Measurements from ENCODE around the gene RBM8A.

The RBM8A gene

DNA sequence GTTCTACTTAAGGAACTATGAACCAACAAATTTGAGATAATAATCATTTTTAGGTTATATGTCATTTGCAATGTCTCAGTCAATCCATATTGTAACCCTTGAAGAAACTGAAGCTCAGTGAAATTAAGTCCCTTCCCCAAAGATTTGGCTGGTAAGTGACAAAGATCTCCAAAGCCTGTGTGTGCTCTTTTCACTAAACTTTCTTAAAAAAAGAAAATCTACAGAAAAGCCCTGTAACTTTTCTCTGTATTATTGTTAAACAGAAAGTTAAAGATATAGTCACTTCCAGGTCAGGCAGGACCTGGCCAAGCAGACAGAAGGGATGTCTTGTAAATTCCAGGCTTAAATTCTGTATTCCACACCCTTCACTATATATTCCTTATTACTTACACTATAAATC lies 29.1 kb upstream of the RBM8A start:
- Histone ChIP-seq H4K20me1 (ENCODE audit: insufficient read depth, low read length) (no peaks in the 10 kb centered on the region), H3K4me2 (ENCODE audit: insufficient read depth, low read length) (peak overlapping the region; percentile 74), H3K4me3 (ENCODE audit: low read depth in 1 of 2, low read length in 2 of 2) (peak overlapping the region; percentile 46 to 86), H2AFZ (ENCODE audit: low read depth, low read length) (no peak overlapping the region), H3K9ac (ENCODE audit: low read depth, low read length) (peak overlapping the region; percentile 71), H3K79me2 (ENCODE audit: insufficient read depth, low read length) (peaks cover 60% of the 10 kb centered on the region), H3K9me3 (ENCODE audit: insufficient read depth, low read length, severe bottlenecking) (no peaks in the 10 kb centered on the region), H3K27ac (ENCODE audit: low read length) (peak overlapping the region; percentile 89), H3K36me3 (ENCODE audit: insufficient read depth, low read length) (peaks cover 20% of the 10 kb centered on the region), H3K27me3 (ENCODE audit: insufficient read depth, low read length, poor library complexity) (peaks cover 4% of the 10 kb centered on the region), H3K4me1 (ENCODE audit: insufficient read depth, low read length) (peaks cover 68% of the 10 kb centered on the region)
- no peak for TF ChIP-seq EZH2 (IDR thresholded peaks at IDR 0.05; ENCODE audit: borderline replicate concordance, low read depth, low read length, severe bottlenecking)
- TF ChIP-seq, protein P1, sequence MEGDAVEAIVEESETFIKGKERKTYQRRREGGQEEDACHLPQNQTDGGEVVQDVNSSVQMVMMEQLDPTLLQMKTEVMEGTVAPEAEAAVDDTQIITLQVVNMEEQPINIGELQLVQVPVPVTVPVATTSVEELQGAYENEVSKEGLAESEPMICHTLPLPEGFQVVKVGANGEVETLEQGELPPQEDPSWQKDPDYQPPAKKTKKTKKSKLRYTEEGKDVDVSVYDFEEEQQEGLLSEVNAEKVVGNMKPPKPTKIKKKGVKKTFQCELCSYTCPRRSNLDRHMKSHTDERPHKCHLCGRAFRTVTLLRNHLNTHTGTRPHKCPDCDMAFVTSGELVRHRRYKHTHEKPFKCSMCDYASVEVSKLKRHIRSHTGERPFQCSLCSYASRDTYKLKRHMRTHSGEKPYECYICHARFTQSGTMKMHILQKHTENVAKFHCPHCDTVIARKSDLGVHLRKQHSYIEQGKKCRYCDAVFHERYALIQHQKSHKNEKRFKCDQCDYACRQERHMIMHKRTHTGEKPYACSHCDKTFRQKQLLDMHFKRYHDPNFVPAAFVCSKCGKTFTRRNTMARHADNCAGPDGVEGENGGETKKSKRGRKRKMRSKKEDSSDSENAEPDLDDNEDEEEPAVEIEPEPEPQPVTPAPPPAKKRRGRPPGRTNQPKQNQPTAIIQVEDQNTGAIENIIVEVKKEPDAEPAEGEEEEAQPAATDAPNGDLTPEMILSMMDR (IDR thresholded peaks at IDR 0.05; ENCODE audit: borderline replicate concordance, extremely low read depth, low read length, poor library complexity, severe bottlenecking) = no peak
- ATAC-seq (ENCODE audit: insufficient read depth, low read depth) (no peak), DNase-seq (no peak)

DNA sequence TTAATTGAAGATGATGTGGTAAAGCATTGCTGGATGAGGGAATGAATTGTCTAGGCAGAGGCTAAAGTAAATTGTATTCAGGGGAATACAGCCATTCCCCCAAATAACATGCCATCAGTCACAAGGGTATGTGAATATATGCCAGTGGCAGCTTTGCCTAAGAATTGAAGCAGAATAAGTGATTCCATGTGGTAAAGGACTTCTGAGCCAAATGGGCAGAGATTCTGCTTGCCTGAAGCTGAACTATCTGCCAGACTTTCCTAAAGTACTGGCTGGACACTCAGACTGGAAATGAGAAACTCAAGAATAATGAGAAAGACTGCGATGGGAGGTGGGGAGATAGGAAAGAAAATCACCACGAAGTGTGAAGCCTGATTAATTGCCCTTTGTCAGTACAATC lies 28.2 kb upstream of the RBM8A start:
- H3K27ac ChIP-seq (ENCODE audit: low read length) = no peak overlapping the region
- no peak for DNase-seq
- H3K4me1 ChIP-seq (ENCODE audit: insufficient read depth, low read length) = peaks cover 62% of the 10 kb centered on the region
- H2AFZ ChIP-seq (ENCODE audit: low read depth, low read length) = no peak overlapping the region
- H3K9me3 ChIP-seq (ENCODE audit: insufficient read depth, low read length, severe bottlenecking) = no peaks in the 10 kb centered on the region
- H3K9ac ChIP-seq (ENCODE audit: low read depth, low read length) = peak overlapping the region; percentile 71; the same call in 1 of the 2 replicates
- H3K36me3 ChIP-seq (ENCODE audit: insufficient read depth, low read length) = peaks cover 25% of the 10 kb centered on the region
- peaks cover 67% of the 10 kb centered on the region for H3K79me2 ChIP-seq (ENCODE audit: insufficient read depth, low read length)
- ATAC-seq (ENCODE audit: insufficient read depth, low read depth) = no peak
- no peaks in the 10 kb centered on the region for H3K27me3 ChIP-seq (ENCODE audit: insufficient read depth, low read length, poor library complexity)
- no peak for TF ChIP-seq EZH2 (IDR thresholded peaks at IDR 0.05; ENCODE audit: borderline replicate concordance, low read depth, low read length, severe bottlenecking)
- TF ChIP-seq, protein P1 (IDR thresholded peaks at IDR 0.05; ENCODE audit: borderline replicate concordance, extremely low read depth, low read length, poor library complexity, severe bottlenecking) = no peak
- peak overlapping the region in 1 of 2 experiments; percentile 86; a peak in 2 of 4 replicates for H3K4me3 ChIP-seq (ENCODE audit: low read depth in 1 of 2, low read length in 2 of 2)
- H4K20me1 ChIP-seq (ENCODE audit: insufficient read depth, low read length) = no peaks in the 10 kb centered on the region
- peak overlapping the region; percentile 74 for H3K4me2 ChIP-seq (ENCODE audit: insufficient read depth, low read length)

DNA sequence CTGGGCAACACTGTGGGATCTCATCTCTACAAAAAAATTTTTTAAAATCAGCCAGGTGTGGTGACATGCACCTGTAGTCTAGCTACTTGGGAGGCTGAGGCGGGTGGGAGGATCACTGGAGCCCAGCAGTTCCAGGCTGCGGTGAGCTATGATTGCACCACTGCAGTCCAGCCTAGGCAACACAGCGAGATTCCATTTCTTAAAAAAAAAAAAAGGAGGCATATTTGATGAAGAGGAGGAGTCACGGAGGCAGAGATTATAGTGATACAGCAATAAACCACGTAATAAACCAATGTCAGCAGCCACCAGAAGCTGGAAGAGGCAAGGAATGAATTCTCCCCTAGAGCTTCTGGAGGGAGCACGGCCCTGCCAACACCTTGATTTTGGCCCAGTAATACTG lies 26.6 kb upstream of the RBM8A start:
- H3K9ac ChIP-seq (ENCODE audit: low read depth, low read length) = no peak overlapping the region
- H3K36me3 ChIP-seq (ENCODE audit: insufficient read depth, low read length) = peaks cover 29% of the 10 kb centered on the region
- no peak for ATAC-seq (ENCODE audit: insufficient read depth, low read depth)
- no peak overlapping the region for H3K27ac ChIP-seq (ENCODE audit: low read length)
- no peak overlapping the region for H3K4me2 ChIP-seq (ENCODE audit: insufficient read depth, low read length)
- TF ChIP-seq EZH2 (IDR thresholded peaks at IDR 0.05; ENCODE audit: borderline replicate concordance, low read depth, low read length, severe bottlenecking) = no peak
- TF ChIP-seq, protein P1 (IDR thresholded peaks at IDR 0.05; ENCODE audit: borderline replicate concordance, extremely low read depth, low read length, poor library complexity, severe bottlenecking) = no peak
- no peak overlapping the region for H3K4me3 ChIP-seq (ENCODE audit: low read depth in 1 of 2, low read length in 2 of 2)
- no peak for DNase-seq
- peaks cover 76% of the 10 kb centered on the region for H3K79me2 ChIP-seq (ENCODE audit: insufficient read depth, low read length)
- H3K9me3 ChIP-seq (ENCODE audit: insufficient read depth, low read length, severe bottlenecking) = no peaks in the 10 kb centered on the region
- H3K27me3 ChIP-seq (ENCODE audit: insufficient read depth, low read length, poor library complexity) = no peaks in the 10 kb centered on the region
- H4K20me1 ChIP-seq (ENCODE audit: insufficient read depth, low read length) = no peaks in the 10 kb centered on the region; the same call in 1 of the 2 replicates
- peaks cover 47% of the 10 kb centered on the region for H3K4me1 ChIP-seq (ENCODE audit: insufficient read depth, low read length)
- H2AFZ ChIP-seq (ENCODE audit: low read depth, low read length) = no peak overlapping the region

DNA sequence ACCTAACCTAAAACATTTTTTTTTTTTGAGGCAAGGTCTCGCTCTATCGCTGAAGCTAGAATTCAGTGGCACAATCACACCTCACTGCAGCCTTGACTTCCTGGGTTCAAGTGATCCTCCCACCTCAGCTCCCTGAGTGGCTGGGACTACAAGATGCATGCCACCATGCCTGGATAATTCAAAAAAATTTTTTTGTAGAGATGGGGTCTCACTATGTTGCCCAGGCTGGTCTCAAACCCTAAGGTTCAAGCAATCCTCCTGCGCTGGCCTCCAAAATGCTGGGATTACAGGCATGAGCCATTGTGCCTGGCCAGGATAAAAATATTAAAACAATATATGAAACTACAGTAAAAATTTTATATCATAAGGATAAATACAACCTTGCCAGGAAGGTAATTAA lies 25.6 kb upstream of the RBM8A start:
- no peak overlapping the region for H3K9ac ChIP-seq (ENCODE audit: low read depth, low read length)
- H2AFZ ChIP-seq (ENCODE audit: low read depth, low read length) = no peak overlapping the region
- no peak overlapping the region for H3K4me3 ChIP-seq (ENCODE audit: low read depth in 1 of 2, low read length in 2 of 2)
- peaks cover 29% of the 10 kb centered on the region for H3K36me3 ChIP-seq (ENCODE audit: insufficient read depth, low read length)
- no peak for ATAC-seq (ENCODE audit: insufficient read depth, low read depth)
- no peak for TF ChIP-seq EZH2 (IDR thresholded peaks at IDR 0.05; ENCODE audit: borderline replicate concordance, low read depth, low read length, severe bottlenecking)
- TF ChIP-seq, protein P1 (IDR thresholded peaks at IDR 0.05; ENCODE audit: borderline replicate concordance, extremely low read depth, low read length, poor library complexity, severe bottlenecking) = no peak
- H3K4me1 ChIP-seq (ENCODE audit: insufficient read depth, low read length) = peaks cover 38% of the 10 kb centered on the region
- no peak for DNase-seq
- no peaks in the 10 kb centered on the region; the same call in 1 of the 2 replicates for H4K20me1 ChIP-seq (ENCODE audit: insufficient read depth, low read length)
- no peaks in the 10 kb centered on the region for H3K27me3 ChIP-seq (ENCODE audit: insufficient read depth, low read length, poor library complexity)
- no peaks in the 10 kb centered on the region for H3K9me3 ChIP-seq (ENCODE audit: insufficient read depth, low read length, severe bottlenecking)
- no peak overlapping the region for H3K4me2 ChIP-seq (ENCODE audit: insufficient read depth, low read length)
- no peak overlapping the region for H3K27ac ChIP-seq (ENCODE audit: low read length)
- H3K79me2 ChIP-seq (ENCODE audit: insufficient read depth, low read length) = peaks cover 76% of the 10 kb centered on the region

All from DND-41 (cell line).